ENCODE measurements around the gene INPP5D. TPM values are rescaled to one million over a fixed set of nuclear protein-coding genes. Genes with fewer than 3 reads are reported as not detected.

INPP5D gene
- total RNA-seq, 1 experiment from 2014 or later, result 0.74 TPM

DNA sequence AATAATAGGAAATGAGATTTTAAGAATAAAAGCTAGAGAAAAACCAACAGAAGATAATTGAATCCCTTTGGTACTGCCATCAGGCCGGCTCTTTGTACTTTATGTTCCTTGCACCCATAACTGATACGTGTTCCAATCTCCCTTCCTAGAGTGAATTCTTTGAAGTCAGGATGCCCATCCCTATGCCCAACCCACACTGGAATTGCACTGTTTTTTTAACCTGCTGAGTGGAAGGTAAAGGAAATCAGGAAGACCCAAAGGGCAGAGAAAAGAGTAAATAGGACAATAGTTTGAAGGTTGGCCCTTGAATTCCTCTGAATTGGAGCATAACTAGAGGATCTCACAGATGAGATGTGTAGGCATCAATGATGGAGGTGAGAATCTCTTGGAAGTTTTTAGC is 187.0 kb downstream of the INPP5D start:
- Histone ChIP-seq H3K9me2 (ENCODE audit: insufficient read depth) (no peaks in the 10 kb centered on the region), H4K20me1 (ENCODE audit: insufficient read depth) (no peaks in the 10 kb centered on the region), H2AFZ (no peak overlapping the region), H3K9me3 (ENCODE audit: insufficient read depth, low read depth) (no peaks in the 10 kb centered on the region), H3K36me3 (ENCODE audit: low read depth) (no peaks in the 10 kb centered on the region), H3K27me3 (ENCODE audit: insufficient read depth, low read depth) (no peaks in the 10 kb centered on the region), H3K27ac (peak overlapping the region; percentile 93), H3K4me1 (replicated peaks; ENCODE audit: insufficient read depth) (peaks cover 72% of the 10 kb centered on the region), H3K4me3 (peak overlapping the region; percentile 4; the same call in 1 of the 2 replicates), H3F3A (ENCODE audit: insufficient read depth, low read depth) (peaks cover 60% of the 10 kb centered on the region), H3K79me2 (ENCODE audit: low read depth) (peaks cover 6% of the 10 kb centered on the region), H3K4me2 (peak overlapping the region; percentile 65)
- CTCF ChIA-PET, result no interaction called here
- intact Hi-C loops (cut with micrococcal nuclease; ENCODE audit: unreplicated experiment), result loop anchor here (1.0 to 2.0 kb wide), 6 partner anchors 36 to 267 kb away; no protein-coding TSS in a partner anchor
- peak; percentile 38 to 59 for DNase-seq
- BruUV-seq (replicated peaks), result no TSS peak
- POLR2A ChIA-PET (ENCODE audit: unreplicated experiment), result no interaction called here
- TF ChIP-seq, protein P1, sequence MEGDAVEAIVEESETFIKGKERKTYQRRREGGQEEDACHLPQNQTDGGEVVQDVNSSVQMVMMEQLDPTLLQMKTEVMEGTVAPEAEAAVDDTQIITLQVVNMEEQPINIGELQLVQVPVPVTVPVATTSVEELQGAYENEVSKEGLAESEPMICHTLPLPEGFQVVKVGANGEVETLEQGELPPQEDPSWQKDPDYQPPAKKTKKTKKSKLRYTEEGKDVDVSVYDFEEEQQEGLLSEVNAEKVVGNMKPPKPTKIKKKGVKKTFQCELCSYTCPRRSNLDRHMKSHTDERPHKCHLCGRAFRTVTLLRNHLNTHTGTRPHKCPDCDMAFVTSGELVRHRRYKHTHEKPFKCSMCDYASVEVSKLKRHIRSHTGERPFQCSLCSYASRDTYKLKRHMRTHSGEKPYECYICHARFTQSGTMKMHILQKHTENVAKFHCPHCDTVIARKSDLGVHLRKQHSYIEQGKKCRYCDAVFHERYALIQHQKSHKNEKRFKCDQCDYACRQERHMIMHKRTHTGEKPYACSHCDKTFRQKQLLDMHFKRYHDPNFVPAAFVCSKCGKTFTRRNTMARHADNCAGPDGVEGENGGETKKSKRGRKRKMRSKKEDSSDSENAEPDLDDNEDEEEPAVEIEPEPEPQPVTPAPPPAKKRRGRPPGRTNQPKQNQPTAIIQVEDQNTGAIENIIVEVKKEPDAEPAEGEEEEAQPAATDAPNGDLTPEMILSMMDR (conservative IDR thresholded peaks at IDR 0.05), result no peak
- no peak for TF ChIP-seq EZH2 (IDR thresholded peaks at IDR 0.05; ENCODE audit: low read depth)

DNA sequence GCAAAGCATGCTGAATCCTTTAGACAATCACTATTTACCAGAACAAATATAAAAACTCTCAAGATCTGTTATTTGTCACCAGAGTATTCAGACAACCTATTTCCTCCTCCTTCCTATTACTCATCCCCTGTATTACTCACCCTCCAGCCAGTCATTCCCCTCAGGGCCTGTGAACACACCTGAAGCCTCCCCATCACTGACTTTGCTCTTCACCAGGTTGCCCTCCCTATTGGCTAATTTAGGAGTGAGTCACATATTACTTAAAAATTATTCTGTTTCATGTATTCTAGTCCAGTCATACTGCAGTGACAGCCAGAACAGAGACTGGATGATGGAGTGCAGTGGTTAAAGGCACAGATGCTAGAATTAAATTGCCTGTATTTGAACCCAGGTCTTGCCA is 187.6 kb downstream of the INPP5D start:
- peak; percentile 94 to 100 for DNase-seq
- H3K9me2 ChIP-seq (ENCODE audit: insufficient read depth), result no peaks in the 10 kb centered on the region
- POLR2A ChIA-PET (ENCODE audit: unreplicated experiment), result no interaction called here
- H3K4me2 ChIP-seq, result peak overlapping the region; percentile 65
- TF ChIP-seq, protein P1 (conservative IDR thresholded peaks at IDR 0.05), result no peak
- TF ChIP-seq EZH2 (IDR thresholded peaks at IDR 0.05; ENCODE audit: low read depth), result no peak
- no peaks in the 10 kb centered on the region for H4K20me1 ChIP-seq (ENCODE audit: insufficient read depth)
- H3K36me3 ChIP-seq (ENCODE audit: low read depth), result no peaks in the 10 kb centered on the region
- CTCF ChIA-PET, result no interaction called here
- intact Hi-C loops (cut with micrococcal nuclease; ENCODE audit: unreplicated experiment), result loop anchor here (1.0 to 2.0 kb wide), 6 partner anchors 36 to 267 kb away; no protein-coding TSS in a partner anchor
- H3K79me2 ChIP-seq (ENCODE audit: low read depth), result peaks cover 13% of the 10 kb centered on the region
- no TSS peak for BruUV-seq (replicated peaks)
- H3K4me3 ChIP-seq, result no peak overlapping the region; the same call in 1 of the 2 replicates
- no peak overlapping the region for H2AFZ ChIP-seq
- peaks cover 68% of the 10 kb centered on the region for H3K4me1 ChIP-seq (replicated peaks; ENCODE audit: insufficient read depth)
- H3K27ac ChIP-seq, result peak overlapping the region; percentile 93
- no peaks in the 10 kb centered on the region for H3K9me3 ChIP-seq (ENCODE audit: insufficient read depth, low read depth)
- H3K27me3 ChIP-seq (ENCODE audit: insufficient read depth, low read depth), result no peaks in the 10 kb centered on the region
- peaks cover 63% of the 10 kb centered on the region for H3F3A ChIP-seq (ENCODE audit: insufficient read depth, low read depth)

DNA sequence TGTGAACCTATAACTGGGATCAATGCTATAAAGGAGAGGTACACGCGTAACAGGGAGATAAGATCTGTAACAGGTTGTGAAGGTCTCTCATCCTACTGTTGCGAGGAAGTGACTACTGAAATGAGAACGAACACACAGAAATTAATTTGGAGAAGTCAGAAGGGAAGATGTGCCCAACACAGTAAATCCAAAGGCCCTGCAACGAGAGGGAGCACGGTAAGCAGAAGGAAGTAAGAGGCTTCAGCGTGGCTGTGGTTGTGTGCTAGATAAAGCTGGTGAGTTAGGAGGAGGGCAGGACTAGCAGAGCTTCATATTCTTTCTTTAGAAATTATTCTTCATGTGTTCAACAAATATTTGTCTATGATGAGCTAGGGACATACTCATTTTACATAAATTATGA is 188.9 kb downstream of the INPP5D start:
- Histone ChIP-seq H3K4me2 (0 out of 2 replicates have a peak overlapping the region, but pooled peaks have one; percentile 62), H3K4me3 (no peak overlapping the region), H4K20me1 (ENCODE audit: insufficient read depth) (0 out of 2 replicates have a peak, but pooled peaks cover 7% of the 10 kb centered on the region), H3K27ac (peak overlapping the region; percentile 93), H3K4me1 (replicated peaks; ENCODE audit: insufficient read depth) (peaks cover 71% of the 10 kb centered on the region), H3K27me3 (ENCODE audit: insufficient read depth, low read depth) (no peaks in the 10 kb centered on the region), H3K79me2 (ENCODE audit: low read depth) (peaks cover 25% of the 10 kb centered on the region), H3K9me2 (ENCODE audit: insufficient read depth) (no peaks in the 10 kb centered on the region), H3F3A (ENCODE audit: insufficient read depth, low read depth) (peaks cover 64% of the 10 kb centered on the region), H3K36me3 (ENCODE audit: low read depth) (peaks cover 5% of the 10 kb centered on the region), H2AFZ (no peak overlapping the region), H3K9me3 (ENCODE audit: insufficient read depth, low read depth) (no peaks in the 10 kb centered on the region)
- no TSS peak for BruUV-seq (replicated peaks)
- TF ChIP-seq, protein P1 (conservative IDR thresholded peaks at IDR 0.05), result no peak
- TF ChIP-seq EZH2 (IDR thresholded peaks at IDR 0.05; ENCODE audit: low read depth), result no peak
- POLR2A ChIA-PET (ENCODE audit: unreplicated experiment), result no interaction called here
- intact Hi-C loops (cut with micrococcal nuclease; ENCODE audit: unreplicated experiment), result no loop called here
- DNase-seq, result no peak
- CTCF ChIA-PET, result interaction anchor here (0.6 kb wide), 1 partner anchor 357 kb away, joined by 4 read pairs; no protein-coding TSS in a partner anchor

All from PC-9 (cell line).